Measurements from ENCODE around the gene DCAF6. TPM values are rescaled to one million over a fixed set of nuclear protein-coding genes. Genes with fewer than 3 reads are reported as not detected.

Gene DCAF6
- polyA plus RNA-seq, 2 donors, result 17.7 to 18.0 TPM

DNA sequence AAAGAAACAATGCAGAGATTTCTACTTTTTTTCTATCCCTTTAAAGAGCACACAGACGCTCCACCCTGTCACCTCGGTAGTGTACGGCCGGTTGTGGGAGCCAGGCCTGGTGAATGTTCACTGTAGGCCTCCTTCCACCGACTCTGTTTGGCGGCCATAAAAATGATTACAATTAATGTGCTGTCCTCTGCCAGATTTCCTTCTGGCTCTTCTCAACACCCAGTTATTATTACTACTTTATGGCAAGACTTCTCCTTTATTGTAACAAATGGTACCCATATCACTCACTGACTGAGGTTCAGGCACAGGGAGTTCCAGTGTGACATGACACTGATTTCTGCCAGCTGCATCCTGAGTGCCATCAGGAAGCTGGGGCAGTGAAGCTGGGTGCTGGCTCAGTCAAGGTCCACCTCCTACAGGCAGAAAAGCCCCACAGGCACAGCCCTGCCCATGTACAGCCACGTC lies 162.9 kb downstream of the DCAF6 start:
- no peak overlapping the region for H3K27ac ChIP-seq (ENCODE audit: low read depth in 2 of 2, low read length in 1 of 2)
- H3K27me3 ChIP-seq (ENCODE audit: control insufficient read depth in 1 of 2, insufficient read depth in 2 of 2, low read length in 2 of 2), result no peaks in the 10 kb centered on the region
- peaks cover 0 to 11% of the 10 kb centered on the region in 2 donors for H3K36me3 ChIP-seq (ENCODE audit: control insufficient read depth in 2 of 2, insufficient read depth in 2 of 2, low read length in 1 of 2)
- H3K4me3 ChIP-seq (ENCODE audit: low read depth in 1 of 2, low read length in 2 of 2), result no peak overlapping the region
- WGBS, 2 donors, result 74 to 78% methylated on average over 7 of the region's 7 CpGs
- H3K9me3 ChIP-seq (ENCODE audit: control insufficient read depth in 2 of 2, insufficient read depth in 1 of 2, low read depth in 1 of 2, low read length in 1 of 2), result no peaks in the 10 kb centered on the region
- H3K4me1 ChIP-seq (ENCODE audit: control insufficient read depth in 2 of 2, insufficient read depth in 2 of 2, low read length in 1 of 2), result peaks cover 0 to 4% of the 10 kb centered on the region in 2 donors

DNA sequence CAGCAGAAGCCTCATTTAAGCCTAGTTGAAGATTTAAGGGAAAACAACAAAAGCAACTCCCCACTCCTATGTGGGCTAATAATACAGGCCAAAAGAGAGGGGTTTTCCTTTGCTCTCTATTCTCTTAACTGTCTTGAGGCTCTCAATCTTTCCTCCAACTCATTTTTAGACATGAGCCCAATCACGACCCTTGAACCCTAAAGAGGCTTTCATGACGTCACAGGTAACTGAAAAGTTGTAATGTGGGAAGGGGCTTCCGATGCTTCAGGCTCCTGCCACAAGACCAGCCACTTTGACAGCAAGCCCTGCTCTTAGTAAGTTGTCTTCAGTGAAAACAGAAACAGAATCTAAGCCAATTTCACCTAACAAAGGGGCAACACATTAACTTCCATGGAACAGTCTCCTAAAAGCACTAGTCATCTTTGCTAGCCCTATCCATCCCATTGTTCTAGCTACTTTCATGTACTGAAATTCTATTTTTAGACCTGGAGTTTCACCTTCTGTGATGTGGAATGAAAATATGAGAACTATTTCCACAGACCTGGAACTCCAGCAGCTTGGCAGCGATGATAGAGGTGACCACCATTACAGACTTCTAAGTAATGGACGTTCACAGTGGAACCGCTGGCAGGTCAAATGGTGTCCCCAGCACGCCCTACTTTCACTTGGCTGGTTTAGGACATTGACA lies 164.0 kb downstream of the DCAF6 start:
- H3K9me3 ChIP-seq (ENCODE audit: control insufficient read depth in 2 of 2, insufficient read depth in 1 of 2, low read depth in 1 of 2, low read length in 1 of 2), result no peaks in the 10 kb centered on the region
- peaks cover 0 to 11% of the 10 kb centered on the region in 2 donors for H3K36me3 ChIP-seq (ENCODE audit: control insufficient read depth in 2 of 2, insufficient read depth in 2 of 2, low read length in 1 of 2)
- no peak overlapping the region for H3K4me3 ChIP-seq (ENCODE audit: low read depth in 1 of 2, low read length in 2 of 2)
- H3K4me1 ChIP-seq (ENCODE audit: control insufficient read depth in 2 of 2, insufficient read depth in 2 of 2, low read length in 1 of 2), result peaks cover 0 to 4% of the 10 kb centered on the region in 2 donors
- H3K27ac ChIP-seq (ENCODE audit: low read depth in 2 of 2, low read length in 1 of 2), result no peak overlapping the region
- WGBS, 2 donors, result 94% methylated on average over 7 of the region's 7 CpGs
- H3K27me3 ChIP-seq (ENCODE audit: control insufficient read depth in 1 of 2, insufficient read depth in 2 of 2, low read length in 2 of 2), result no peaks in the 10 kb centered on the region

DNA sequence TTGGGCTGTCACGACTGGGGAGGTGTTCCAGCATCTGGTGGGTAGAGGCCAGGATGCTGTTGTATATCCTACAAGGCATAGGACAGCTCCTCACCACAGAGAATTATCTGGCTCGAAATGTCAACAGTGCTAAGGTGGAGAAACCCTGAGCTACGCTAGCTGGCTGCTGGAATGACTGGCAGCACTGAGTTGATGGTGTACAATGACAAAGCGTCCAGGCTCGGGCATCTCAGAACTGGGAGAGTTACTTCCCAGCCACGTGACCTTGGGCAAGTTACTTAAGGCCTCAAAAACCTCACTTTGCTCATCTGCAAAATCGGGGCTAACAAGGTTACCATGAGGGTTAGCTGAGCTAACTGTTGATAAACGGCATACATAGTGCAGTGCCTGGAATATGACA lies 164.9 kb downstream of the DCAF6 start:
- Histone ChIP-seq H3K27ac (ENCODE audit: low read depth in 2 of 2, low read length in 1 of 2) (no peak overlapping the region), H3K4me1 (ENCODE audit: control insufficient read depth in 2 of 2, insufficient read depth in 2 of 2, low read length in 1 of 2) (peaks cover 0 to 4% of the 10 kb centered on the region in 2 donors), H3K9me3 (ENCODE audit: control insufficient read depth in 2 of 2, insufficient read depth in 1 of 2, low read depth in 1 of 2, low read length in 1 of 2) (no peaks in the 10 kb centered on the region), H3K4me3 (ENCODE audit: low read depth in 1 of 2, low read length in 2 of 2) (no peak overlapping the region), H3K27me3 (ENCODE audit: control insufficient read depth in 1 of 2, insufficient read depth in 2 of 2, low read length in 2 of 2) (no peaks in the 10 kb centered on the region), H3K36me3 (ENCODE audit: control insufficient read depth in 2 of 2, insufficient read depth in 2 of 2, low read length in 1 of 2) (peaks cover 0 to 11% of the 10 kb centered on the region in 2 donors)
- WGBS, 2 donors, result 93 to 96% methylated on average over 8 of the region's 8 CpGs

DNA sequence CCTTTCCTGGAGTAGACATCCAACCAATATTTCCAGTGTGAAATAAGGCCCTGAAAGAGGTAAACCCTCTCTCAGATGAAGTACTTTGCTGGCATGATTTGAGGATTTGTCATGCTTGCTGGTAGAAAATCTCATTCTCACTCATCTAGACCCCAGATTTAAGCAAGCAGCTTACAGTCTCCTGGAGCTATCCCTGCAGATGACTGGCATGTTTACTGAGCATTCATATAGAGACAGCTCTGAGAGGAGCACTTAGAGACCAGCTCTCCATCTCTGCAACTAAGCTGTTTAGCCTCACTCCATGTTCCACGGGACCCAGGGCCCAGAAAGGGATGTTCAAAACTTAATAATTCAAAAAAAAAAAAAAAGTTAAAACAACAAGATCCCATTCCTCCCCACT lies 166.0 kb downstream of the DCAF6 start:
- 80 to 88% methylated on average over 1 of the region's 1 CpG for whole genome bisulfite sequencing, 2 donors
- H3K27ac ChIP-seq (ENCODE audit: low read depth in 2 of 2, low read length in 1 of 2), result no peak overlapping the region
- H3K27me3 ChIP-seq (ENCODE audit: control insufficient read depth in 1 of 2, insufficient read depth in 2 of 2, low read length in 2 of 2), result no peaks in the 10 kb centered on the region
- no peaks in the 10 kb centered on the region for H3K9me3 ChIP-seq (ENCODE audit: control insufficient read depth in 2 of 2, insufficient read depth in 1 of 2, low read depth in 1 of 2, low read length in 1 of 2)
- no peak overlapping the region for H3K4me3 ChIP-seq (ENCODE audit: low read depth in 1 of 2, low read length in 2 of 2)
- H3K36me3 ChIP-seq (ENCODE audit: control insufficient read depth in 2 of 2, insufficient read depth in 2 of 2, low read length in 1 of 2), result peaks cover 0 to 6% of the 10 kb centered on the region in 2 donors
- peaks cover 0 to 4% of the 10 kb centered on the region in 2 donors for H3K4me1 ChIP-seq (ENCODE audit: control insufficient read depth in 2 of 2, insufficient read depth in 2 of 2, low read length in 1 of 2)

DNA sequence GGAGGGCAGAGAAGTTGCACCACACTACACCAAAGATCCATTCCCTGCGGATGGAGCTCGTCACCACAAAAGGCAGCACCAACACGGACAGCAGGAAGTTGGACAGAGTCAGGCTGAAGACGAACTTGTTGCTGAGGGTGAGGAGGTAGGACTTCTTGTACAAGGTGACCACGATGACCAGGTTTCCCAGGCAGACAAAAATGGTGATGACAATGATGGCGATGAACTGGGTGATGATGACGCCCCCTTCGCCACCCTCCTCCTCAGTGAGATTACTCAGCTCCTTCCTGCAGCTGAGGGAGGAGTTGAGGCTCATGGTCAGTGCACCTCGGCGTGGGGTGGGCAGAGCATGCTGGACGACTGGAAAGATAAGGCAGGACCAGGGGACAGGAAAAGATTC lies 168.1 kb downstream of the DCAF6 start:
- no peak overlapping the region for H3K4me3 ChIP-seq (ENCODE audit: low read depth in 1 of 2, low read length in 2 of 2)
- H3K36me3 ChIP-seq (ENCODE audit: control insufficient read depth in 2 of 2, insufficient read depth in 2 of 2, low read length in 1 of 2), result peaks cover 0 to 5% of the 10 kb centered on the region in 2 donors
- H3K4me1 ChIP-seq (ENCODE audit: control insufficient read depth in 2 of 2, insufficient read depth in 2 of 2, low read length in 1 of 2), result no peaks in the 10 kb centered on the region
- no peak overlapping the region for H3K27ac ChIP-seq (ENCODE audit: low read depth in 2 of 2, low read length in 1 of 2)
- no peaks in the 10 kb centered on the region for H3K9me3 ChIP-seq (ENCODE audit: control insufficient read depth in 2 of 2, insufficient read depth in 1 of 2, low read depth in 1 of 2, low read length in 1 of 2)
- WGBS, 2 donors, result 84 to 89% methylated on average over 11 of the region's 11 CpGs
- no peaks in the 10 kb centered on the region for H3K27me3 ChIP-seq (ENCODE audit: control insufficient read depth in 1 of 2, insufficient read depth in 2 of 2, low read length in 2 of 2)

DNA sequence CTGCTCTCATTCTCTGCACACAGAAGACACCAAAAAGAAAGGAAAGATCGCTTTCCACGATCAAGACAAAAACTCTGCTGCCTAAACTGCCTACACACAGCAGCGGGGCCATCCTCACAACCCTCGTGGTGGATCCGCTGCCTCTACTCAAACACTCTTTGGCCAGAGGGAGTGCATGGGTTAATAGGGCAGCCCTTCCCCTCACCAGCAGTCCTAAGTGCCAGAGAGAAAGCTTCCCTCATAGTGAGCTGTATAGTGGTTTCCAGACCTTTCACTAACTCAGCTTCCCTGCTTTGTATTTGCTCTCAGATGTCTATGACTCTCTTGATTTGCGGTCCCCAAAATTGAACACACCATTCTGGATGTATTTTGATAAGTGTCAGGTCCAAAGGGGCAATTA lies 169.4 kb downstream of the DCAF6 start:
- Histone ChIP-seq H3K36me3 (ENCODE audit: control insufficient read depth in 2 of 2, insufficient read depth in 2 of 2, low read length in 1 of 2) (peaks cover 0 to 5% of the 10 kb centered on the region in 2 donors), H3K9me3 (ENCODE audit: control insufficient read depth in 2 of 2, insufficient read depth in 1 of 2, low read depth in 1 of 2, low read length in 1 of 2) (no peaks in the 10 kb centered on the region), H3K27ac (ENCODE audit: low read depth in 2 of 2, low read length in 1 of 2) (no peak overlapping the region), H3K27me3 (ENCODE audit: control insufficient read depth in 1 of 2, insufficient read depth in 2 of 2, low read length in 2 of 2) (no peaks in the 10 kb centered on the region), H3K4me1 (ENCODE audit: control insufficient read depth in 2 of 2, insufficient read depth in 2 of 2, low read length in 1 of 2) (no peaks in the 10 kb centered on the region), H3K4me3 (ENCODE audit: low read depth in 1 of 2, low read length in 2 of 2) (no peak overlapping the region)
- WGBS, 2 donors, result 89 to 97% methylated on average over 6 of the region's 6 CpGs

DNA sequence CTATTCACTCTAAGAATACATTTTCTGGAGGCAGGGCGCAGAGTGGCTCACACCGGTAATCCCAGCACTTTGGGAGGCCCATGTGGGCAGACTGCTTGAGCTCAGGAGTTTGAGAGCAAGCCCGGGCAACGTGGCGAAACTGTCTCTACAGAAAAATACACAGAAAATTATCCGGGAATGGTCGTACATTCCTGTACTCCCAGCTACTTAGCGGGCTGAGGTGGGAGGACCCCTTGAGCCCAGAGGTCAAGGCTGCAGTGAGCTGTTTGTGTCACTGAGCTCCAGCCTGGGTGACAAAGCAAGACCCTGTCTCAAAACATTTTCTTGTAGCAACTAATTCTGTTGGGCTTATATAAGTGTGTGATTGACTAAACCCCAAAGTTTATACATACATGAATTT lies 169.8 kb downstream of the DCAF6 start:
- WGBS, 2 donors, result 81 to 86% methylated on average over 8 of the region's 8 CpGs
- Histone ChIP-seq H3K4me1 (ENCODE audit: control insufficient read depth in 2 of 2, insufficient read depth in 2 of 2, low read length in 1 of 2) (no peaks in the 10 kb centered on the region), H3K36me3 (ENCODE audit: control insufficient read depth in 2 of 2, insufficient read depth in 2 of 2, low read length in 1 of 2) (peaks cover 0 to 5% of the 10 kb centered on the region in 2 donors), H3K27me3 (ENCODE audit: control insufficient read depth in 1 of 2, insufficient read depth in 2 of 2, low read length in 2 of 2) (no peaks in the 10 kb centered on the region), H3K4me3 (ENCODE audit: low read depth in 1 of 2, low read length in 2 of 2) (no peak overlapping the region), H3K27ac (ENCODE audit: low read depth in 2 of 2, low read length in 1 of 2) (no peak overlapping the region), H3K9me3 (ENCODE audit: control insufficient read depth in 2 of 2, insufficient read depth in 1 of 2, low read depth in 1 of 2, low read length in 1 of 2) (no peaks in the 10 kb centered on the region)

DNA sequence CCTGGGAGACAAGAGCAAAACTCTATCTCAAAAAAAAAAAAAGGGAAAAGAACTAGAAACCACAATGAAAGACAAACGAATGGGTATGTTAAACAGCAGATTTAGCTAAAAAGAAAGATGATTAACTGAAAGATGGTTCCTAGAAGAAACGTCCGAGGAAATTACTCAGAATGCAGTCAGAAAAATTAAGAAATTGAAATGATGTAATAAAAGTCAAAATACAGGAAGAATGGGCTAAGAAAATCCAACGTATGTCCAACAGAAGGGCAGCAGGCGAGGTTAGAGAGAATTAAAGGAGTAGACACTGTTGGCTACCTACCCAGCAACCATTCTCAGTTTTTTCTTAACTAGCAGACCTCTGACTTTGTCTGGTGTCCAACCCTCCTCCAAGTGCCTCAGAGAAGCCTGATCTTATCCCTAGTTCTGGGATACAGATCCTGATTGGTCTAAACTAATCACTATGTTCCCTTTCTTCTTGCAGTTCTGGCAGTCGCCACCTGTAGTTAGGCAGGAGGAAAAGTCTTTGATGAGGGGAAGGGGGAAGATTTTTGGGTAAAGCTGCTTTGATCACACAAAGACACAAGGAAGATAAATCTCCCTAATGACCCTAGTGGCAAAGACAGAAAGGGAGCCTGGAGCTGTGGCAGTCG lies 174.5 kb downstream of the DCAF6 start:
- WGBS, 2 donors, result 71 to 81% methylated on average over 7 of the region's 7 CpGs
- no peaks in the 10 kb centered on the region for H3K27me3 ChIP-seq (ENCODE audit: control insufficient read depth in 1 of 2, insufficient read depth in 2 of 2, low read length in 2 of 2)
- no peak overlapping the region for H3K27ac ChIP-seq (ENCODE audit: low read depth in 2 of 2, low read length in 1 of 2)
- H3K36me3 ChIP-seq (ENCODE audit: control insufficient read depth in 2 of 2, insufficient read depth in 2 of 2, low read length in 1 of 2), result no peaks in the 10 kb centered on the region
- no peak overlapping the region for H3K4me3 ChIP-seq (ENCODE audit: low read depth in 1 of 2, low read length in 2 of 2)
- peaks cover 0 to 4% of the 10 kb centered on the region in 2 donors for H3K4me1 ChIP-seq (ENCODE audit: control insufficient read depth in 2 of 2, insufficient read depth in 2 of 2, low read length in 1 of 2)
- H3K9me3 ChIP-seq (ENCODE audit: control insufficient read depth in 2 of 2, insufficient read depth in 1 of 2, low read depth in 1 of 2, low read length in 1 of 2), result no peaks in the 10 kb centered on the region

DNA sequence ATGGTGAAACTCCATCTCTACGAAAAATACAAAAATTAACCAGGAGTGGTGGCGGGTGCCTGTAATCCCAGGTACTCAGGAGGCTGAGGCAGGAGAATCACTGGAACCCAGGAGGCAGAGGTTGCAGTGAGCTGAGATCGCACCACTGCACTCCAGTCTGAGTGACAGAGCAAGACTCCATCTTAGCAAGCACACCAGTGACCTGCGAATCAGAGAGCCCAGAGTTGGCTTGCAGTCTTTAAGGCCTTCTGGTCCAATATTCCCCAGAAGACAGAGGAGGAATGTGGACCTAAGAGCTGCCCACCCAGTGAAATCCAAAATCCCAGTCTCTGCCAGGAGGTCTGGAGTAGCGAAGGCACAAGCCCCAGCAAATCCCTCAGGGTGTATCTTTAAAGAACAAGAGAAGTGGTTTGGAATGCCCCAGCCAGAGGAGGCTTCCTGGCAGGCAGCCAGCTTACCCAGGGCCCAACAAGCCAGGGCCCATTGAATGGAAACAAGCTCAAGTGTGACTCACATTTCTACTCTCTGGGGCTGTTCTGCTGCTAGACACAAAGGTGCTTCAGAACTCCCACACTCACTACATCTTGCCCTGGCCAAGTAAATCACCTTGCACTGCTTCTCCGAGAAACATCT lies 176.3 kb downstream of the DCAF6 start:
- Histone ChIP-seq H3K9me3 (ENCODE audit: control insufficient read depth in 2 of 2, insufficient read depth in 1 of 2, low read depth in 1 of 2, low read length in 1 of 2) (no peaks in the 10 kb centered on the region), H3K4me1 (ENCODE audit: control insufficient read depth in 2 of 2, insufficient read depth in 2 of 2, low read length in 1 of 2) (peaks cover 2 to 4% of the 10 kb centered on the region in 2 donors), H3K36me3 (ENCODE audit: control insufficient read depth in 2 of 2, insufficient read depth in 2 of 2, low read length in 1 of 2) (no peaks in the 10 kb centered on the region), H3K4me3 (ENCODE audit: low read depth in 1 of 2, low read length in 2 of 2) (no peak overlapping the region), H3K27me3 (ENCODE audit: control insufficient read depth in 1 of 2, insufficient read depth in 2 of 2, low read length in 2 of 2) (no peaks in the 10 kb centered on the region), H3K27ac (ENCODE audit: low read depth in 2 of 2, low read length in 1 of 2) (peak overlapping the region; percentile 45 to 55)
- WGBS, 2 donors, result 62 to 83% methylated on average over 6 of the region's 6 CpGs
